A549 (cell line): ENCODE results near the gene ADAM12. TPM values are rescaled to one million over a fixed set of nuclear protein-coding genes. Genes with fewer than 3 reads are reported as not detected.

Experiments
- ATAC-seq, 2 experiments: fragments of 200-7000 bp in 1 of 2; fragments of >200 bp in 1 of 2; cut with Nextera tagmentation in 1 of 2; cut with Tn5 transposase in 1 of 2; 3 replicates each; pipeline versions ENCODE4 v1.8.0 to v1.9.1; 2018 to 2020; ENCODE audit warnings: mild to moderate bottlenecking in 1 of 2, moderate library complexity in 1 of 2
- CTCF ChIA-PET: fragments of 300-600 bp; sonication (Branson Sonifier 250); formaldehyde crosslinking; extraction: SDS; loops from one replicate; lab custom pipeline; 2021; ENCODE audit warnings: antibody characterized with exemption, inconsistent platforms; lab: Yijun Ruan, JAX
- POLR2A ChIA-PET: fragments of 350-600 bp; formaldehyde crosslinking; extraction: SDS; loops from one replicate; lab custom pipeline; 2021; ENCODE audit warnings: antibody characterized with exemption, inconsistent platforms; lab: Yijun Ruan, JAX
- DNase-seq, 2 experiments: peaks; one replicate each; pipeline versions ENCODE4 v3.0.0 to v3.0.0-alpha.2; 2011 to 2016; ENCODE audit warnings: low read depth in 1 of 2, low spot score in 1 of 2
- FAIRE-seq: peaks from 2 replicates; lab custom pipeline; 2011; peaks lifted over from hg19 to GRCh38; lab: Jason Lieb, UNC
- H3K27ac ChIP-seq, 2 experiments: fragments of >200 bp; sonication (Bioruptor Twin); formaldehyde crosslinking; 3 replicates each; pipeline ENCODE4 v1.5.1; 2016 to 2017
- H3K4me1 ChIP-seq: fragments of >200 bp; sonication (Bioruptor Twin); formaldehyde crosslinking; 3 replicates; pipeline ENCODE4 v1.6.1; 2016
- H3K4me2 ChIP-seq: fragments of >200 bp; sonication (Bioruptor Twin); formaldehyde crosslinking; 3 replicates; pipeline ENCODE4 v1.6.1; 2016
- H3K4me3 ChIP-seq: fragments of >200 bp; sonication (Bioruptor Twin); formaldehyde crosslinking; 3 replicates; pipeline ENCODE4 v1.5.1; 2016
- H3K9me3 ChIP-seq: fragments of >200 bp; sonication (Bioruptor Twin); formaldehyde crosslinking; 3 replicates; pipeline ENCODE4 v1.6.1; 2016
- CBX2 ChIP-seq: fragments of 200-600 bp; sonication (generic); IDR thresholded peaks from 2 replicates; pipeline ENCODE4 v1.6.1; 2016; ENCODE audit warnings: low read depth, mild to moderate bottlenecking, borderline replicate concordance
- CEBPB ChIP-seq, 2 experiments: fragments of >200 bp in 1 of 2; sonication (Bioruptor Twin) in 1 of 2; formaldehyde crosslinking in 1 of 2; IDR thresholded peaks; 2 replicates each; pipeline ENCODE4 v1.6.1; 2012 to 2016
- EHF ChIP-seq: fragments of 250-450 bp; sonication (Bioruptor Pico); IDR thresholded peaks from 2 replicates; pipeline ENCODE4 v1.5.0; 2020; ENCODE audit warnings: mild to moderate bottlenecking
- EP300 ChIP-seq, 2 experiments: fragments of >200 bp; sonication (Bioruptor Twin); formaldehyde crosslinking; IDR thresholded peaks; 2 replicates in 1 of 2; 3 replicates in 1 of 2; pipeline ENCODE4 v1.6.1; 2016 to 2017
- FOSL2 ChIP-seq, 2 experiments: fragments of 450-650 bp in 1 of 2; fragments of >200 bp in 1 of 2; sonication (Bioruptor Twin) in 1 of 2; formaldehyde crosslinking; IDR thresholded peaks; 2 replicates each; pipeline versions ENCODE4 v1.5.0 to v1.6.1; 2016 to 2020; ENCODE audit warnings: mild to moderate bottlenecking in 1 of 2, moderate library complexity in 1 of 2
- FOXS1 ChIP-seq: fragments of 250-450 bp; sonication (Bioruptor Pico); IDR thresholded peaks from 2 replicates; pipeline ENCODE4 v1.5.0; 2020; ENCODE audit warnings: mild to moderate bottlenecking, moderate library complexity
- GATA3 ChIP-seq: IDR thresholded peaks from 2 replicates; pipeline ENCODE4 v1.6.1; 2012; ENCODE audit warnings: borderline replicate concordance
- HEYL ChIP-seq: fragments of 250-450 bp; sonication (Bioruptor Pico); IDR thresholded peaks from 2 replicates; pipeline ENCODE4 v1.8.0; 2021; ENCODE audit warnings: mild to moderate bottlenecking, moderate library complexity
- HMGXB4 ChIP-seq: fragments of 250-450 bp; sonication (Bioruptor Pico); IDR thresholded peaks from 2 replicates; pipeline ENCODE4 v1.5.0; 2021; ENCODE audit warnings: mild to moderate bottlenecking, moderate library complexity, borderline replicate concordance
- NPAS2 ChIP-seq: fragments of 250-450 bp; sonication (Bioruptor Pico); IDR thresholded peaks from 2 replicates; pipeline ENCODE4 v1.8.0; 2022; ENCODE audit warnings: mild to moderate bottlenecking, moderate library complexity, borderline replicate concordance
- POLR2A ChIP-seq: IDR thresholded peaks from 2 replicates; pipeline ENCODE4 v1.6.1; 2012; ENCODE audit warnings: mild to moderate bottlenecking, low read length
- POLR2AphosphoS2 ChIP-seq: conservative IDR thresholded peaks from 2 replicates; pipeline ENCODE4 v1.6.1; 2012; ENCODE audit warnings: low read length, improper control_type of control experiment, inconsistent platforms
- RAD21 ChIP-seq, 2 experiments: fragments of >200 bp in 1 of 2; sonication (Bioruptor Twin) in 1 of 2; formaldehyde crosslinking in 1 of 2; IDR thresholded peaks in 1 of 2; conservative IDR thresholded peaks in 1 of 2; 2 replicates in 1 of 2; 3 replicates in 1 of 2; pipeline ENCODE4 v1.6.1; 2012 to 2018; ENCODE audit warnings: inconsistent platforms in 1 of 2
- RARB ChIP-seq: fragments of 250-450 bp; sonication (Bioruptor Pico); IDR thresholded peaks from 2 replicates; pipeline ENCODE4 v1.8.0; 2021; ENCODE audit warnings: mild to moderate bottlenecking, moderate library complexity
- RFX5 ChIP-seq: fragments of 450-650 bp; IDR thresholded peaks from 2 replicates; pipeline ENCODE4 v1.7.1; 2014; ENCODE audit warnings: antibody characterized with exemption, mild to moderate bottlenecking, moderate library complexity
- RNF2 ChIP-seq: fragments of 200-600 bp; sonication (generic); IDR thresholded peaks from 2 replicates; pipeline ENCODE4 v1.6.1; 2016; ENCODE audit warnings: low read depth, mild to moderate bottlenecking, antibody characterized with exemption, moderate library complexity, borderline replicate concordance
- TP53 ChIP-seq: fragments of 250-450 bp; sonication (Bioruptor Pico); IDR thresholded peaks from 2 replicates; pipeline ENCODE4 v1.5.0; 2021; ENCODE audit warnings: mild to moderate bottlenecking, moderate library complexity
- WGBS: methylation state at CpG from one replicate; pipeline ENCODE4 v1.1.6; 2017; ENCODE audit errors: missing lambda C conversion rate; 5-methylcytosine and 5-hydroxymethylcytosine counted together
- polyA plus RNA-seq, 4 experiments: library from polyadenylated mRNA; depleted of rRNA in 3 of 4; stranded (reverse); fragments of >200 nt; fragmentation: RNase III in 1 of 4; extraction: RNeasy Plus Mini Kit Qiagen cat#74134 plus additional on column Dnase treatment in 1 of 4; gene quantifications; 2 replicates in 3 of 4; 3 replicates in 1 of 4; pipeline ENCODE4 v1.2.3, GENCODE V29; 2011 to 2017
- TF ChIP-seq, protein P1 (sequence below): IDR thresholded peaks from 2 replicates; pipeline ENCODE4 v1.6.1; 2012
- TF ChIP-seq, protein P2 (sequence below): fragments of 200-600 bp; sonication (generic); IDR thresholded peaks from 2 replicates; pipeline ENCODE4 v1.6.1; 2016; ENCODE audit warnings: antibody characterized with exemption, mild to moderate bottlenecking, moderate library complexity

ADAM12 gene
- polyA plus RNA-seq, 2 of the 4 experiments (the other 2 are of a cell fraction): 1.6 to 4.8 TPM

- FAIRE-seq (no peak), DNase-seq (no peak)
- Histone ChIP-seq H3K27ac (peak overlapping the region in 1 of 2 experiments; percentile 84; a peak in 3 of 6 replicates), H3K4me3 (no peak overlapping the region)
- CTCF ChIA-PET: interaction anchor here (1.2 kb wide), 1 partner anchor 109 kb away, joined by 7 read pairs; no protein-coding TSS in a partner anchor
- TF ChIP-seq RNF2 (no peak), GATA3 (no peak), HMGXB4 (CRISPR knock-in tag) (no peak), EHF (CRISPR knock-in tag) (no peak), RAD21 (conservative IDR thresholded peaks at IDR 0.05 in 1 of 2, IDR thresholded peaks at IDR 0.05 in 1 of 2) (no peak), RARB (CRISPR knock-in tag) (no peak), HEYL (no peak), FOSL2 (IDR thresholded peaks at IDR 0.05) (no peak), FOSL2 (CRISPR knock-in tag; IDR thresholded peaks at IDR 0.05) (no peak), POLR2AphosphoS2 (no peak), CBX2 (no peak), NPAS2 (CRISPR knock-in tag) (no peak), FOXS1 (CRISPR knock-in tag) (no peak), TP53 (CRISPR knock-in tag) (no peak), RFX5 (no peak)
- TF ChIP-seq, protein P1, sequence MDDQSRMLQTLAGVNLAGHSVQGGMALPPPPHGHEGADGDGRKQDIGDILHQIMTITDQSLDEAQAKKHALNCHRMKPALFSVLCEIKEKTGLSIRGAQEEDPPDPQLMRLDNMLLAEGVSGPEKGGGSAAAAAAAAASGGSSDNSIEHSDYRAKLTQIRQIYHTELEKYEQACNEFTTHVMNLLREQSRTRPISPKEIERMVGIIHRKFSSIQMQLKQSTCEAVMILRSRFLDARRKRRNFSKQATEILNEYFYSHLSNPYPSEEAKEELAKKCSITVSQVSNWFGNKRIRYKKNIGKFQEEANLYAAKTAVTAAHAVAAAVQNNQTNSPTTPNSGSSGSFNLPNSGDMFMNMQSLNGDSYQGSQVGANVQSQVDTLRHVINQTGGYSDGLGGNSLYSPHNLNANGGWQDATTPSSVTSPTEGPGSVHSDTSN: no peak
- TF ChIP-seq, all 56 proteins: peak for 0
- POLR2A ChIA-PET: no interaction called here
- Histone ChIP-seq H3K4me2 (no peak overlapping the region), H3K4me1 (peaks cover 22% of the 10 kb centered on the region), H3K9me3 (no peaks in the 10 kb centered on the region)
- WGBS: 72% methylated on average over 2 of the region's 2 CpGs
- no peak for ATAC-seq
Measured at GRCh38 chr10:126394948-126395347, 6.7 kb upstream of the ADAM12 start.

GRCh38 chr10:126393076-126393475 lies 4.8 kb upstream of the ADAM12 start:
- FAIRE-seq (no peak), DNase-seq (no peak), ATAC-seq (no peak)
- Histone ChIP-seq H3K9me3 (no peaks in the 10 kb centered on the region), H3K27ac (no peak overlapping the region), H3K4me3 (no peak overlapping the region), H3K4me1 (peaks cover 12% of the 10 kb centered on the region), H3K4me2 (no peak overlapping the region)
- ChIA-PET POLR2A (no interaction called here), CTCF (interaction anchor here (1.4 to 1.6 kb wide), 3 partner anchors 19 to 459 kb away, joined by 3 to 5 read pairs (median 3); no protein-coding TSS in a partner anchor)
- TF ChIP-seq CEBPB (IDR thresholded peaks at IDR 0.05) (no peak), FOXS1 (CRISPR knock-in tag) (no peak), POLR2A (no peak), EP300 (IDR thresholded peaks at IDR 0.05) (no peak)
- TF ChIP-seq, protein P2, sequence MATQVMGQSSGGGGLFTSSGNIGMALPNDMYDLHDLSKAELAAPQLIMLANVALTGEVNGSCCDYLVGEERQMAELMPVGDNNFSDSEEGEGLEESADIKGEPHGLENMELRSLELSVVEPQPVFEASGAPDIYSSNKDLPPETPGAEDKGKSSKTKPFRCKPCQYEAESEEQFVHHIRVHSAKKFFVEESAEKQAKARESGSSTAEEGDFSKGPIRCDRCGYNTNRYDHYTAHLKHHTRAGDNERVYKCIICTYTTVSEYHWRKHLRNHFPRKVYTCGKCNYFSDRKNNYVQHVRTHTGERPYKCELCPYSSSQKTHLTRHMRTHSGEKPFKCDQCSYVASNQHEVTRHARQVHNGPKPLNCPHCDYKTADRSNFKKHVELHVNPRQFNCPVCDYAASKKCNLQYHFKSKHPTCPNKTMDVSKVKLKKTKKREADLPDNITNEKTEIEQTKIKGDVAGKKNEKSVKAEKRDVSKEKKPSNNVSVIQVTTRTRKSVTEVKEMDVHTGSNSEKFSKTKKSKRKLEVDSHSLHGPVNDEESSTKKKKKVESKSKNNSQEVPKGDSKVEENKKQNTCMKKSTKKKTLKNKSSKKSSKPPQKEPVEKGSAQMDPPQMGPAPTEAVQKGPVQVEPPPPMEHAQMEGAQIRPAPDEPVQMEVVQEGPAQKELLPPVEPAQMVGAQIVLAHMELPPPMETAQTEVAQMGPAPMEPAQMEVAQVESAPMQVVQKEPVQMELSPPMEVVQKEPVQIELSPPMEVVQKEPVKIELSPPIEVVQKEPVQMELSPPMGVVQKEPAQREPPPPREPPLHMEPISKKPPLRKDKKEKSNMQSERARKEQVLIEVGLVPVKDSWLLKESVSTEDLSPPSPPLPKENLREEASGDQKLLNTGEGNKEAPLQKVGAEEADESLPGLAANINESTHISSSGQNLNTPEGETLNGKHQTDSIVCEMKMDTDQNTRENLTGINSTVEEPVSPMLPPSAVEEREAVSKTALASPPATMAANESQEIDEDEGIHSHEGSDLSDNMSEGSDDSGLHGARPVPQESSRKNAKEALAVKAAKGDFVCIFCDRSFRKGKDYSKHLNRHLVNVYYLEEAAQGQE: no peak
- WGBS: 80% methylated on average over 4 of the region's 4 CpGs
